Vagina (tissue), 2 donors: ENCODE measurements around the gene RPL7A.

Experiments used
- POLR2A ChIP-seq, 2 donors: fragments of 450-650 bp; IDR thresholded peaks; one replicate each; pipeline ENCODE4 v1.6.1; 2017; ENCODE audit warnings: antibody characterized with exemption in 2 of 2, mild to moderate bottlenecking in 2 of 2, moderate library complexity in 2 of 2
- POLR2AphosphoS5 ChIP-seq, 2 donors: sonication (generic); formaldehyde crosslinking; IDR thresholded peaks; one replicate each; pipeline ENCODE4 v1.9.0; 2017; ENCODE audit warnings: antibody characterized with exemption in 2 of 2, mild to moderate bottlenecking in 2 of 2, low read depth in 1 of 2; ENCODE audit not compliant: insufficient read depth in 1 of 2
- TF ChIP-seq, protein P1 (sequence below), 3 experiments: fragments of 450-650 bp in 2 of 3; fragments of 200-600 bp in 1 of 3; sonication (generic) in 1 of 3; IDR thresholded peaks; one replicate each; pipeline ENCODE4 v1.5.1; 2017 to 2019; ENCODE audit warnings: antibody characterized with exemption in 3 of 3, mild to moderate bottlenecking in 2 of 3, moderate library complexity in 2 of 3

GRCh38 chr9:133335924-133336811 is 11.8 kb upstream of the RPL7A start, which contains the start of gene SURF6:
- TF ChIP-seq, protein P1, sequence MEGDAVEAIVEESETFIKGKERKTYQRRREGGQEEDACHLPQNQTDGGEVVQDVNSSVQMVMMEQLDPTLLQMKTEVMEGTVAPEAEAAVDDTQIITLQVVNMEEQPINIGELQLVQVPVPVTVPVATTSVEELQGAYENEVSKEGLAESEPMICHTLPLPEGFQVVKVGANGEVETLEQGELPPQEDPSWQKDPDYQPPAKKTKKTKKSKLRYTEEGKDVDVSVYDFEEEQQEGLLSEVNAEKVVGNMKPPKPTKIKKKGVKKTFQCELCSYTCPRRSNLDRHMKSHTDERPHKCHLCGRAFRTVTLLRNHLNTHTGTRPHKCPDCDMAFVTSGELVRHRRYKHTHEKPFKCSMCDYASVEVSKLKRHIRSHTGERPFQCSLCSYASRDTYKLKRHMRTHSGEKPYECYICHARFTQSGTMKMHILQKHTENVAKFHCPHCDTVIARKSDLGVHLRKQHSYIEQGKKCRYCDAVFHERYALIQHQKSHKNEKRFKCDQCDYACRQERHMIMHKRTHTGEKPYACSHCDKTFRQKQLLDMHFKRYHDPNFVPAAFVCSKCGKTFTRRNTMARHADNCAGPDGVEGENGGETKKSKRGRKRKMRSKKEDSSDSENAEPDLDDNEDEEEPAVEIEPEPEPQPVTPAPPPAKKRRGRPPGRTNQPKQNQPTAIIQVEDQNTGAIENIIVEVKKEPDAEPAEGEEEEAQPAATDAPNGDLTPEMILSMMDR (IDR thresholded peaks at IDR 0.05) = no peak
- peak in 1 of 2 donors; percentile 20 for TF ChIP-seq POLR2A (IDR thresholded peaks at IDR 0.05)
- TF ChIP-seq POLR2AphosphoS5 (IDR thresholded peaks at IDR 0.05; ENCODE audit: insufficient read depth in 1 of 2, low read depth in 1 of 2) = peak; percentile 88 to 97
